ENCODE results near the gene ITGAV.

Gene ITGAV

GRCh38 chr2:186670831-186671230 is 81.0 kb downstream of the ITGAV start:
- DNase-seq (ENCODE audit: low read depth in 2 of 2), result no peak

DNA sequence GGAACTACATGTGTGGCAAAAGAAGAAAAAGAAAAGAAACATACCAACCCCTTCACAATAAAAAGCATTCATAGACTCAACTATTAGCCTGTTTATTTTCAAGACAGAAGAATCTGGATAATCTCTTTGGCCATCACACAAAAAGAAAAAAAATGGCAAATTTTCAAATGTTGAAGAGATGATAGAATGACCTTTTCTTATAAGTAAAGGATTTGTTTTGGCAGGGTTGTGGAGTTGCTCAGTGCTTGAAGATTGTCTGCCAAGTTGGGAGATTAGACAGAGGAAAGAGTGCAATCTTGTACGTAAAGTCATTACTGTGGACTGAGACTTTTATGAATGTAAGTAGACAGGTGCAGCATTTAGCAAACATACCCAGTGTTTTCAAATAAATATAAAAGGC is 85.5 kb downstream of the ITGAV start:
- DNase-seq (ENCODE audit: low read depth in 2 of 2), result no peak

GRCh38 chr2:186683341-186683740 is 93.5 kb downstream of the ITGAV start:
- no peak for DNase-seq (ENCODE audit: low read depth in 2 of 2)

DNA sequence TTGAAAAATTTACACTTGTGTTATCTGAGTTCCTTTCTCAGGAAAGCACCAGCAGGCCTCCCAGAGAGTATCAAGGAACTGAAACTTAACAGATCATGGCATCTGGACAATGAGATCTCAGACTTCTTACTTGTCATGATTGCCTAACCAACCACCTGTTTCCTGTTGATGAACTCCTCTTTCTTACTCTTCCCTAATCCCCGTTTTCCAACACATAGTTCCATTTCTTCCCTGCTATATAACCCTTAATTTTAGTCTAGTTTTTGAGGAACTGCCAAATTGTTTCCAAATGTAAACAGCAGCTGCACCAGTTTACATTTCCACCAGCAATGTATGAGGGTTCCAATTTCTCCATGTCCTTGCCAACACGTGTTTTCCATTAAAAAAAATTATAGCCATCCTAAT is 98.0 kb downstream of the ITGAV start:
- no peak for DNase-seq (ENCODE audit: low read depth in 2 of 2)

DNA sequence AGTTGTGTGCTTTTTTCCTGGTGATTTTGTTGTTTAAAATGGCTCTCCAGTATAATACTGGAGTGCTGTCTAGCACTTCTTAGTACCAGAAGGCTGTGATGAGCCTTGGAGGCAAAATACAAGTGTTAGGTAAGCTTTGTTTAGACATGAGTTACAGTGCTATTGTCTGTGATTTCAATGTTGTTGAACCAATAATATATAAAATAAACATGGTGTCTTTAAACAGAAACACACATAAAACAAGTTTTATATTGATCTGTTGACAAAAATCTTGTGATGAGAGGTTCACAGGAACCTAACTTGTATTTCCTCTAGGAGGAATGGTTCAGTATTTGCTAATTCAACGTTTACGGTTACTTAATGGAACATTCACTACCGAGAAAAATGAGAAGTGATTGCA is 99.0 kb downstream of the ITGAV start:
- no peak for DNase-seq (ENCODE audit: low read depth in 2 of 2)

DNA sequence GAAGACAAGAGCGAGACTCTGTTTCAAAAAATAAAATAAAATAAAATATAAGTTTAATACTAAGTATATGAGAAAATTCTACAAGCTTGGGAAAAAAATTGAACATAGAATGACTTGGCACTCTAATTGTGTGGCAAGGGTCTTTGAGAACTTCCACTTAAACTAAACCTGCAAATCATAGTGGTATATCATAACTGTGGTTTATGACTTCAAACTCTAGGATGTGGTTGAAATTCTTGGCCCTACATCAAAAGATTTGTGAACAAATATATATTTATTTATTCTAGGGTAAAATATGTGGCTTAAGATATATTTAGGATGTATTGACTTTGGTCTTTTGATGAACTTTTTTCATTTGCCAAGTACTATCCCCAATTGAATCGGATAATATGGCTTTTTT is 100.9 kb downstream of the ITGAV start:
- no peak for DNase-seq (ENCODE audit: low read depth in 2 of 2)

- no peak for DNase-seq (ENCODE audit: low read depth in 2 of 2)
These were observed 101.4 kb downstream of the ITGAV start for GRCh38 chr2:186691231-186691630.

DNA sequence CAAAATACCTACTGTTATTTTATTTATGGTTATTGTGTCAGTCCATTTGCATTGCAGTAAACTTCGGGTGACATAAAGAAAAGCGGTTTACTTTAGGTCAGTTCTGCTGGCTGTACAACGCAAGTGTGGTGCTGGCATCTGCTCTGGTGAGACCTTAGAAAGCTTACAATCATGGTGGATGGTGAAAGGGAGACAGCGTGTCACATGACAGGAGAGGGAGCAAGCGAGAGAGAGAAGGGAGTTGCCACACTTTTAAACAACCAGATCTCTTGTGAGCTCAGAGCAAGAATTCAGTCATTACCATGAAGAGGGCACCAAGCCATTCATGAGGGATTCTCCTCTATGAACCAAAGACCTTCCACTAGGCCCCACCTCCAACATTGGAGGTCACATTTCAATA is 102.0 kb downstream of the ITGAV start:
- no peak for DNase-seq (ENCODE audit: low read depth in 2 of 2)

DNA sequence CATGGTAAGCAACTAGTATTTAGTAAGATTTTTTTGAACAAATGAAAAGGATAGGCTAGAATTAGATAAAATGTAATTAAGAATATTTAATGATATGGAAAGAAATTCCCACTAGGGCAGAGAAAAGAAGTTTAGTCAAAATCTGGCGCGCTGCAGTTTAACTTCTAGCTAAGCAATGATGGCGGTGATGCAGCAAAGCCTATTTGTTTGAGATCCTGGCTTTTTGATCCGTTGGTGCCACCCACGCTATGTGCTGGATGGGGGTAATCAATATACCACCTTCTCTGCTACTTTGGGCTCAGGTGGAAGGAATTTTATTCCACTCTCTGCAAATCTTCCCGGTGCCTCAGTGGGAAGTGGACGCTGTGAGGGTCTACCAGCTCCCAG is 103.6 kb downstream of the ITGAV start:
- no peak for DNase-seq (ENCODE audit: low read depth in 2 of 2)

- no peak for DNase-seq (ENCODE audit: low read depth in 2 of 2)
These were observed 105.4 kb downstream of the ITGAV start for GRCh38 chr2:186695081-186695756.

- no peak for DNase-seq (ENCODE audit: low read depth in 2 of 2)
These were observed 106.4 kb downstream of the ITGAV start for GRCh38 chr2:186696290-186696689.

DNA sequence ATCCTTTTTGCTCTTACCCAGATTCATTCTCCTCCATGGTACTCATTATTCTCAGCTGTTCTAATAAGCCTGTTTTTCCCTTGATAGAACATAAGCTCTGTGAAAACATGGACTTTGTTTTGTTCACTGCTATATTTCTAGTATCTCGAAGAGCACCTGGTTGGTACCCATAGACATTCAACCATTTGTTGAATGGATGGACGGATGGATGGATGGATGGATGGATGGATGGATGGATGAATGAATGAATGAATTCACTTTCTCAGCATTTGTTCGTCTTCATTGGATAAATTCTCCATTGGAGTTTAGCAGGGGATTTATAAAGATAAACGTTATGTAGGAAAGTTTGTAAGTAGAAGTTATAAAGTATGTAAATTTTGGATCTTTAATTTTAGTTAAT is 106.9 kb downstream of the ITGAV start:
- no peak for DNase-seq (ENCODE audit: low read depth in 2 of 2)

GRCh38 chr2:186697536-186697935 is 107.7 kb downstream of the ITGAV start:
- no peak for DNase-seq (ENCODE audit: low read depth in 2 of 2)

DNA sequence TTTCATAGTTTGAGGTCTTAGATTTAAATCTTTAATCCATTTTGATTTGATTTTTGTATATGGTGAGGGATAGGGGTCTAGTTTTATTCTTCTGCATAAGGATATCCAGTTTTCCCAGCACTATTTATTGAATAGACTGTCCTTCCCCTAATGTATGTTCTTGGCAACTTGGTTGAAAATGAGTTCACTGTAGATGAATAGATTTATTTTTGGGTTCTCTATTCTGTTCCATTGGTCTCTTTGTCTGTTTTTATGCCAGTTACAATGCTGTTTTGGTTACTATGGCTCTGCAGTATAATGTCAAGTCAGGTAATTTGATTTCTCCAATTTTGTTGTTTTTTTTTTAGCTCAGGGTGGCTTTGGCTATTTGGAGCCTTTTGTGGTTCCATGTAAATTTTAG is 109.9 kb downstream of the ITGAV start:
- no peak for DNase-seq (ENCODE audit: low read depth in 2 of 2)

- DNase-seq (ENCODE audit: low read depth in 2 of 2), result no peak
These were observed 112.2 kb downstream of the ITGAV start for GRCh38 chr2:186702006-186702405.

- no peak for DNase-seq (ENCODE audit: low read depth in 2 of 2)
These were observed 112.6 kb downstream of the ITGAV start for GRCh38 chr2:186702501-186702900.

DNA sequence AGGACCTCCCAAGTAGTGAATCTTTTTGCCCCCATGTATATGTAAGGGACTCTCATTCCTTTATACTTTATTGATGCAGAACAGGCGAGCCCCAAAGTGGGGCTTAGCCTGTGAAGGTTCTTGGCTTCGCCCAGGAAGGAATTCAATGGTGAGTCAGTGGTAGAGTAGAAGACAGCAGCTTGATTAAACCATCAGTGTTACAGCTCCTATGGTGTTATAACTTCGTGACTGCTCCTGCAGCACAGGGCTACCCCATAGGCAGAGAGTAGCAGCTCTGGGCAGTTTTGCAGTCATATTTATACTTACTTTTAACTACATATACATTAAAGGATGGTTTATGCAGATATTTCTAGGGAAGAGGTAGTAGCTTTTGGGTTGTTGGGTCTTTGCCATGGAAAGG is 115.0 kb downstream of the ITGAV start:
- no peak for DNase-seq (ENCODE audit: low read depth in 2 of 2)

DNA sequence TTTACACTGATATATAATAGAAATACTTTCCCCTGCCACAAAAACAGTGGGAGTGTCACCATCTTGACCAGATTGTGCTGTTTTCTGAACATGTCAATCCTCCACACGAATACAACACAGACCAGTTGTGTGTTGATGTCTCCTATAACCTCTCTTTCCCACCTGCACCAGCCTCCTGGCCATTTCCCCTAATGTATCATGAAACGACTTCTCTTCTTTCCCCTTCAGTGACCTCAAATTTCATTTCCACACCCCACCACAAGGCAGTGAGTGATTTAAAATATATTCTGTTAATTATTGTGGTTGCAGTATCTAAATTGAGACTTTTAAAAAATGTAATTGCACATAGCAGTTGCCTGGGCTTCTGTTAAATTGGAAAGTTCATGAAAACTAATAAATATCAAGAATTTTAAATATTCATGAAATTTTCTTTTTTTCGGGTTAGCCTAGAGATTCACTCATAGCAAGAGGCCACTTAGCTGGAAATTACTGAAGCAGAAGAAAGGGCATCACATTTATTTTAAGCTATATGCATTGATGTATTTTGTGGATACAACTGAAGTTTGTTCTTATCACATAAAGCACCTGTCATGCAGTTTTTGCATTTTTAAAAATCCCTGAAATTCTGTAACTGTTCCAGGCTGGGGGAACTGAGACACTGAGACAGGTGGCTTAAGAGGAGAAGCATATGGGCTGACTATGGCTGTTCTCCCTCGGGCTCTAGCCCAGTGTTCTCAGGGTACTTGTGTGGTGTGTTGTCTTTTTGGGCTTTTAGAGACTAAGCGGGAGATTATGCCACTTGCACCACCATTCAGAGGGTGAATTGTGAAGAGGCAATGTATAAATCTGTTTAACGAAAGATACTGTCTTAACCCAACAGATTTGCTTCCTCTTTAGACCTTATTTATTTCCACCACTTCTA is 119.9 kb downstream of the ITGAV start:
- no peak for DNase-seq (ENCODE audit: low read depth in 2 of 2)

DNA sequence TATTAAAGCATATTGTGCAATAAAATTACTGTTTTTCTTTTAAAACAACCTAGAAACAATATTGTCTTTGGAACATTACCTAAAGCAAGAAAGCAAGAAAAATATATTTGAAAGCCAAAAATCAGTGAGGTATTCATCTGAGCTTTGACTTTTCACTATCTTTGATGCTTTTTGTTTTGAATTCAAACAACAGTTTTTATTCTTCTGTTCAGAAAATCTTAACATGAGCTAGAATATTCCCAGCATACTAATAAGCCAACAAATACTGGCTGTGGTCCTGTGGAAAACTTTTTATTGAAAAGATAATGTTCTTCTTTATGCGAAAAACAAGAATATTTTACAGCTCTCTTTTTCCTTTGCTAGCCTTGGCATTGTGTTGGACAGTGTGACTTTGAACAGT is 123.8 kb downstream of the ITGAV start:
- DNase-seq (ENCODE audit: low read depth in 2 of 2), result no peak

DNA sequence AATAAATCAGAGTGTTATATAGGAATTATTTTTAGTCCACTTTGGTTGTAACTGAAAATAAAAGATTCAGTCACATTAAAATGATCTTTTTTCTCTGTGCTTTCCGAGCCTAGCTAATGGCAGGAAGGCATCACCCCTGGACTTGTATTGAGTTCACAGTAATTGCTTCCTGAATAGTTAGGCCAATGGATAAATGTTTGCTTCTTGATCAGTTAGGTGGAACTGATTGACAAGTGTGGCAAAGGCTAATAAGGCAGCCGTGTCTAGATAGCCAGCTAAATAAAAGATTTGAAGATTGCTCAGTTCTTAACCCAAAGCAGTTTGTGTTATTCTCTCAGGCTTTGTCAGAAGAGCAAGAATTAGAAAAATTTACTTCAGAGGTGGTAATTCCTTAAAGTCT is 124.8 kb downstream of the ITGAV start:
- no peak for DNase-seq (ENCODE audit: low read depth in 2 of 2)

DNA sequence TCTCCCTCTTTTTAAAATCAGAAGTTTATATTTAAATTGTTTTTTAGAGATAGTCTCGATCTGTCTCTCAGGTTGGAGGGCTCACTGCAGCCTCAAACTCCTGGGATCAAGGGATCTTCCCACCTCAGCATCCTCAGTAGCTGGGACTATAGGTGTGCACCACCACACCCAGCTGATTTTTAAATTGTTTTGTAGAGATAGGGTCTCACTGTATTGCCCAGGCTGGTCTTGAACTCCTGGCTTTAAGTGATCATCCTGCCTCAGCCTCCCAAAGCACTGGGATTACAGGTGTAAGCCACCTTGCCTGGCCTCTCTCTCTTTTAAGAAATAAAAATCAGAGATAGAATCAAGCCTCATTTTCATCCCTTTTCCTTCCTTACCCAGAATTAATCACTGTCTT is 126.1 kb downstream of the ITGAV start:
- DNase-seq (ENCODE audit: low read depth in 2 of 2), result no peak

GRCh38 chr2:186716899-186717298 is 127.0 kb downstream of the ITGAV start:
- no peak for DNase-seq (ENCODE audit: low read depth in 2 of 2)

DNA sequence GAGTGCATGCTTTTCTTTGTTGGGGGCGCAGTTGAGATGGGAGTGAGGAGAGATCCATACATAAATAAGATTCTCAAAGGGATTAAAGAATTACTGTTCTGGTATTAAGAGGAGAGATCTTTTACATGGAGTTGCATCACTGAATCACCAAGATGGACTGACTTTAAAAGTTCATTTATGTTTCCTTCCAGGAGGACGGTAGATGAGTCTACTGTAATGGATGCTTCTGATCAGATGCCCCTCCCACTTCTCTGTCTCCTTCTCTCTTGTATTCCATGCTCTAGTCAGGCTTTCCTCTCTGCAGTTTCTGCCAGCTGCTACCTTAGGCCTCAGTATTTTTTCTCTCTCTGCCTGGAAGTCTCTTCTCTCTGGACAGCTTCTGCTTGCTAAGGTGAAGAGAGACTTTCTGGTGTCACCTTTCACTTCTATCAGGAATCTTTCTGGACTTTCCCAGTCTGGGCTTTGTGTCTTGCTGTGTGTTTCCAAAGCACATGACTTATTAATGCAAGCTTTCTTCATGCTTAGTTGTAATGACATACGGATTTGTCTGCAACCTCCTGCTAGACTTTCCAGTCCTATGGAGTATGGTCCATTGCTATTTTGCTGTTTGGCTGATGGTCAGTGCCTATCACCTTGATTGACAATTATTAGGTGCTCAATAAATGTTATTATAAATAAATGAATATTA is 127.6 kb downstream of the ITGAV start:
- DNase-seq (ENCODE audit: low read depth in 2 of 2), result no peak

Measured in stimulated activated CD4-positive, alpha-beta T cell treated with anti-CD3 and anti-CD28 coated beads, Interleukin-12 subunit alpha, Interleukin-12 subunit beta, amount 100 ng/mL, for 24 hours (primary cell).